Adrenal gland (tissue), 12 donors: Measurements from ENCODE around the gene NSG1. TPM values are rescaled to one million over a fixed set of nuclear protein-coding genes. Genes with fewer than 3 reads are reported as not detected.

ENCODE experiments used
- DNase-seq, 7 donors: peaks; one replicate each; pipeline ENCODE4 v3.0.0-alpha.2; 2019 to 2020
- H3K27ac ChIP-seq, 5 donors: fragments of 200-600 bp; sonication (generic) in 4 of 5; 1 replicate in 3 of 5; 2 replicates in 2 of 5; pipeline versions ENCODE4 v1.5.1 to v1.8.0; 2016 to 2020; ENCODE audit warnings: mild to moderate bottlenecking in 1 of 5
- H3K27me3 ChIP-seq: fragments of 200-600 bp; 2 replicates; pipeline ENCODE4 v1.8.0; 2021
- H3K36me3 ChIP-seq, 2 donors: fragments of 200-600 bp; replicated peaks in 1 of 2; 1 replicate in 1 of 2; 2 replicates in 1 of 2; pipeline versions ENCODE4 v1.5.1 to v1.8.0; 2018 to 2022
- H3K4me1 ChIP-seq, 2 donors: fragments of 200-600 bp; replicated peaks in 1 of 2; 1 replicate in 1 of 2; 2 replicates in 1 of 2; pipeline versions ENCODE4 v1.5.1 to v1.8.0; 2018 to 2021
- H3K4me3 ChIP-seq, 4 donors: fragments of 200-600 bp; sonication (generic) in 3 of 4; one replicate each; pipeline ENCODE4 v1.5.1; 2016 to 2018
- H3K9me3 ChIP-seq, 3 donors: fragments of 200-600 bp; sonication (generic) in 1 of 3; replicated peaks in 1 of 3; 1 replicate in 2 of 3; 2 replicates in 1 of 3; pipeline versions ENCODE4 v1.5.1 to v1.8.0; 2016 to 2021
- CTCF ChIP-seq, 6 experiments: fragments of 450-650 bp in 4 of 6; fragments of 200-600 bp in 2 of 6; sonication (generic) in 1 of 6; IDR thresholded peaks; 1 replicate in 5 of 6; 2 replicates in 1 of 6; pipeline versions ENCODE4 v1.5.1 to v1.8.0; 2016 to 2021; ENCODE audit warnings: antibody characterized with exemption in 6 of 6, mild to moderate bottlenecking in 2 of 6, moderate library complexity in 1 of 6
- POLR2A ChIP-seq, 2 donors: fragments of 450-650 bp; IDR thresholded peaks; one replicate each; pipeline ENCODE4 v1.6.1; 2017; ENCODE audit warnings: antibody characterized with exemption in 2 of 2, mild to moderate bottlenecking in 2 of 2, moderate library complexity in 1 of 2
- WGBS, 4 donors: extraction: QIAGEN DNeasy Blood & Tissue Kit in 2 of 4; methylation state at CpG; one replicate each; pipeline versions ENCODE4 v1.1.5 to v1.1.7; 2013 to 2017; 5-methylcytosine and 5-hydroxymethylcytosine counted together
- intact Hi-C, 2 donors: fragments of 100-400 bp; cut with DNase I; formaldehyde crosslinking; loops; one replicate each; pipeline versions ENCODE4 v1.14.1 to v1.15.0; 2022 to 2023
- polyA plus RNA-seq, 3 donors: library from polyadenylated mRNA; stranded (reverse); fragments of 200-250 nt in 2 of 3; fragments of 350-450 nt in 1 of 3; fragmentation: Illumina TruSeq in 1 of 3; extraction: RNeasy Lipid Tissue Mini Kit (QIAGEN cat#74804) in 1 of 3; gene quantifications; one replicate each; pipeline ENCODE4 v1.2.3, GENCODE V29; 2013 to 2014
- total RNA-seq, 9 donors: library from RNA; depleted of rRNA in 4 of 9; stranded (reverse); fragments of >200 nt in 4 of 9; fragments of 120-200 nt in 1 of 9; fragmentation: NEBNext Ultra II Directional in 1 of 9; extraction: Animal tissue kit (Norgen Biotek cat#: 25700) in 1 of 9; gene quantifications; one replicate each; pipeline versions ENCODE4 v1.1.0 to v1.2.4, GENCODE V29; 2013 to 2023
- donor health status: healthy with polysubstance abuse.
- donor health status: Bipolar disorder and iron deficiency.
- donor health status: DM: yes; HTN: yes; CAD: no.
- donor health status: DM: no; HTN: no; CAD: no.
- donor health status: DM: no; HTN: no; CAD: no.
- donor health status: DM: yes; HTN: yes; CAD: no.

NSG1 gene
- total and polyA plus RNA-seq, 12 donors, result 1.4 to 42.7 (median 9.9) TPM

DNA sequence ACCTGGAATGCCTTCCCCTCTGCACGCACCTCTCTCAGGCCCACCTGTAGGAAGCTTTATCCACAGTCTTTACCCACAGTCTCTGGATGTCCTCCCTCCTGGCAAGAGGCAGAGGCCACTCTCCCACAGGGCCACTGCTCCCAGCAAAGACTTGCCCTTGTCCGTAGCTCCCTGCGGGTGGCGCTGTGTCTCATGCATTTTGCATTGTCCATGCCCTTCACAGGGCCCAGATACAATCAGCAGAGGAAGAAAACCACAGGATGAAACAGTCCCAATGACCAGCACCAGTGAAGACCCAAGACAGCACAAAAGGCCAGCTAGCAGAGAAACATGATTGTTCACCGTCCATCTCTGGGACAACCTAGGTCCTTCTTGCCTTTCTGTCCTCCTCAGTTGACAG, 2.1 kb upstream of the NSG1 start:
- H3K27me3 ChIP-seq, result peaks cover 27% of the 10 kb centered on the region

DNA sequence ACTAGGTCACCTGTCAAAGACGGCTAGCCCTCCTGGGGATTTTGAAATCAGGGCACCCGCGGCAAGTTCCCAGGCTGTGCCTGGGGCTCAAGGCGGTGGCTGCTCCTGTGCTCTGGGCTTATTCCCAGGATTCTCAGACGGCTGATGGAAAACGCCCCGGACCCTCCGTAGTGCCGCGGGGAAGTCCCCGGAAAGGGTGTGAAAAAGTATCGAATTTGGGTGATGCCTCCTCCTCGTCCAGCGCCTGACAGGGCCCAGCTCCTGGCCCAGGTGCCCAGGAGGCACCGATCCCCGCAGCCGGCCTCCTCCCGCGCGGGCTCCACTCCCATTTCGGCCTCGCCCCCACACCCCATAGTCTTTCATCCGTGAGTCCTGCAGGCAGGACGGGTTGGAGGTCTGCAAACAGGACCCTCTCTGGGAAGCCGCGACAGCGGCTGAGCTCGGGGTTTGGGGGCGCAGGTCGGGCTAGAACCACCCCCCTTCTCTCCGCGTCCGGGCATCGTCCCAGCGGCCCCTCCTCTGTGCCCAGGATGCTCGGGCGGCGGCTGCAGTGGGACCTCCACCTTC, 1.1 kb upstream of the NSG1 start:
- Histone ChIP-seq H3K4me3 (peak overlapping the region in 1 of 4 donors; percentile 38), H3K27me3 (peaks cover 27% of the 10 kb centered on the region), H3K27ac (peak overlapping the region in 1 of 5 donors; percentile 47), H3K36me3 (no peaks in the 10 kb centered on the region), H3K9me3 (no peaks in the 10 kb centered on the region), H3K4me1 (peaks cover 0 to 18% of the 10 kb centered on the region in 2 donors)
- 1 to 3% (median 2%) methylated on average over 14 to 38 of the region's 38 CpGs; no CpG with 5 or more reads in 1 of the 4 donors for WGBS, 4 donors
- DNase-seq, result no peak
- intact Hi-C loops, result no loop called here
- TF ChIP-seq POLR2A (IDR thresholded peaks at IDR 0.05) (no peak), CTCF (IDR thresholded peaks at IDR 0.05) (no peak)

More for the DNA sequence above, 2.1 kb upstream of the NSG1 start:
- Histone ChIP-seq H3K9me3 (no peaks in the 10 kb centered on the region), H3K4me1 (peaks cover 0 to 18% of the 10 kb centered on the region in 2 donors), H3K27ac (no peak overlapping the region), H3K36me3 (no peaks in the 10 kb centered on the region), H3K4me3 (no peak overlapping the region)
- intact Hi-C loops, result no loop called here
- TF ChIP-seq POLR2A (IDR thresholded peaks at IDR 0.05) (no peak), CTCF (IDR thresholded peaks at IDR 0.05) (peak in 3 of 6 experiments; percentile 14 to 35 (median 15))
- peak in 2 of 7 donors; percentile 11 to 61 for DNase-seq
- WGBS, 4 donors, result 43 to 59% (median 52%) methylated on average over 4 to 5 of the region's 5 CpGs

- H3K4me1 ChIP-seq, result peaks cover 0 to 18% of the 10 kb centered on the region in 2 donors
- peak in 1 of 7 donors; percentile 59 for DNase-seq
- peak in 1 of 2 donors; percentile 54 for TF ChIP-seq POLR2A (IDR thresholded peaks at IDR 0.05)
- no peak for TF ChIP-seq CTCF (IDR thresholded peaks at IDR 0.05)
- H3K27me3 ChIP-seq, result peaks cover 27% of the 10 kb centered on the region
- 1 to 2% (median 1%) methylated on average over 27 to 36 of the region's 36 CpGs for WGBS, 4 donors
- H3K4me3 ChIP-seq, result peak overlapping the region in 1 of 4 donors; percentile 38
- no peaks in the 10 kb centered on the region for H3K9me3 ChIP-seq
- peak overlapping the region in 1 of 5 donors; percentile 47 for H3K27ac ChIP-seq
- no peaks in the 10 kb centered on the region for H3K36me3 ChIP-seq
- intact Hi-C loops, result no loop called here
Measured at GRCh38 chr4:4386296-4386735, 586 bp upstream of the NSG1 start.

DNA sequence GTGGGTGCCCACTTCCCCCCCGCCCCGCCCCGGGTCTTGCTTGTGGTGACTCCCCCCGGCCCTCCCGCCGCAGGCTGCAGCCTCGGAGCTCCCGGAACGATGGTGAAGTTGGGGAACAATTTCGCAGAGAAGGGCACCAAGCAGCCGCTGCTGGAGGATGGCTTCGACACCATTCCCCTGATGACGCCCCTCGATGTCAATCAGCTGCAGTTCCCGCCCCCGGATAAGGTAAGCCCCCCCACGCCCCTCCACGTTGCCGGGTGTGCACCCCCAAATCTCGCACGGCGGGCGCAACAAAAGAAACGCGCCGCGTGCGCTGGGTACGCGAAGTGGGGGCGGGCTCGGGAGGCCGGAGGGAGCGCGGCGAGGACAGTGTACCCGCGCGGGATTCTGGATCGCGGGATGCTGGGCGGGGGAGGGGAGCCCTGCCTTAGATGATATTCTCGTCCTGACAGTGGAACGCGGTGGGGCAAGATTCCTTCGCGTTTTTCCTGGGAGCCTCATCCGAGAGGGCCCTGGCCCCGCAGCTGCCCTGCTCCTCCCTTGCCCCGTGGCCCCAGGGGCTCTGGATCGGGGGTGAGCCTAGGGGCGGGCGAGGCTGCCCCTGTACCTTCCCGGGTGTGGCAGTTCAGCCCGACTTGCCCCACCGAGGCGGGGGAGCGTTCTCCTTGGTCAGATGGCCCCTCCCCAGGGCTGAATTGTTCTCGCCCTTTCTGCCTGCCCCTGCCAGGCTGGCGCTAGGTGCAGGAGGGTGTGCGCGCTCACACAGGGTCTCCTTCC, 819 bp downstream of the NSG1 start:
- Histone ChIP-seq H3K27ac (peak overlapping the region in 1 of 5 donors; percentile 63), H3K4me3 (peak overlapping the region in 1 of 4 donors; percentile 38), H3K36me3 (no peaks in the 10 kb centered on the region), H3K27me3 (peaks cover 27% of the 10 kb centered on the region), H3K9me3 (no peaks in the 10 kb centered on the region), H3K4me1 (peaks cover 0 to 18% of the 10 kb centered on the region in 2 donors)
- TF ChIP-seq CTCF (IDR thresholded peaks at IDR 0.05) (no peak), POLR2A (IDR thresholded peaks at IDR 0.05) (no peak)
- peak in 1 of 7 donors; percentile 62 for DNase-seq
- intact Hi-C loops, result no loop called here
- WGBS, 4 donors, result 5 to 46% (median 18%) methylated on average over 6 to 62 of the region's 62 CpGs
